Esophagus squamous epithelium (tissue), 5 donors: ENCODE results near the gene ZNF441. TPM values are rescaled to one million over a fixed set of nuclear protein-coding genes. Genes with fewer than 3 reads are reported as not detected.

Source experiments
- DNase-seq: peaks from one replicate; lab custom pipeline; 2025; lab: John Stamatoyannopoulos, UW
- H3K27ac ChIP-seq, 4 donors: fragments of 200-600 bp; sonication (generic); one replicate each; pipeline ENCODE4 v1.5.1; 2016 to 2019; ENCODE audit warnings: mild to moderate bottlenecking in 1 of 4
- H3K27me3 ChIP-seq, 4 donors: fragments of 200-600 bp; sonication (generic); 1 replicate in 3 of 4; 2 replicates in 1 of 4; pipeline versions ENCODE4 v1.5.1 to v1.6.0; 2017 to 2021; ENCODE audit warnings: antibody characterized with exemption in 1 of 4
- H3K36me3 ChIP-seq, 3 donors: fragments of 200-600 bp; sonication (generic); one replicate each; pipeline ENCODE4 v1.5.1; 2016 to 2019
- H3K4me1 ChIP-seq, 3 donors: fragments of 200-600 bp; sonication (generic); one replicate each; pipeline ENCODE4 v1.5.1; 2017 to 2019
- H3K4me3 ChIP-seq, 4 donors: fragments of 200-600 bp; sonication (generic); 1 replicate in 3 of 4; 2 replicates in 1 of 4; pipeline ENCODE4 v1.5.1; 2016 to 2019; ENCODE audit warnings: mild to moderate bottlenecking in 2 of 4, moderate library complexity in 1 of 4
- H3K9me3 ChIP-seq, 3 donors: fragments of 200-600 bp; sonication (generic); one replicate each; pipeline ENCODE4 v1.5.1; 2016 to 2019
- CTCF ChIP-seq, 6 experiments: fragments of 450-650 bp in 4 of 6; fragments of 200-600 bp in 2 of 6; sonication (generic) in 2 of 6; IDR thresholded peaks; one replicate each; pipeline ENCODE4 v1.5.1; 2016 to 2019; ENCODE audit warnings: antibody characterized with exemption in 6 of 6, mild to moderate bottlenecking in 4 of 6, moderate library complexity in 4 of 6
- POLR2A ChIP-seq, 4 donors: fragments of 450-650 bp; IDR thresholded peaks; one replicate each; pipeline ENCODE4 v1.6.1; 2017; ENCODE audit warnings: antibody characterized with exemption in 4 of 4, mild to moderate bottlenecking in 4 of 4, moderate library complexity in 3 of 4
- WGBS, 2 donors: methylation state at CpG; one replicate each; pipeline ENCODE4 v1.1.5; 2018; 5-methylcytosine and 5-hydroxymethylcytosine counted together
- intact Hi-C: fragments of 100-400 bp; cut with DNase I; formaldehyde crosslinking; loops from one replicate; pipeline ENCODE4 v1.15.0; 2022
- total RNA-seq, 4 donors: library from RNA; depleted of rRNA; stranded (reverse); fragments of >200 nt; gene quantifications; one replicate each; pipeline ENCODE4 v1.1.0, GENCODE V29; 2016
- donor health status: DM: yes; HTN: yes; CAD: no.

Gene ZNF441
- total RNA-seq, 4 donors from 2014 or later, result 1.0 to 5.7 (median 2.4) TPM

- intact Hi-C loops, result no loop called here
- Histone ChIP-seq H3K27ac (no peak overlapping the region), H3K9me3 (peaks cover 0 to 44% (median 5%) of the 10 kb centered on the region in 3 donors), H3K27me3 (no peaks in the 10 kb centered on the region), H3K4me3 (no peak overlapping the region), H3K36me3 (no peaks in the 10 kb centered on the region), H3K4me1 (no peaks in the 10 kb centered on the region)
- 61 to 63% methylated on average over 1 of the region's 1 CpG for WGBS, 2 donors
- no peak for TF ChIP-seq CTCF (IDR thresholded peaks at IDR 0.05)
- TF ChIP-seq POLR2A (IDR thresholded peaks at IDR 0.05), result no peak
- DNase-seq, result no peak
Measured at GRCh38 chr19:11747277-11747676, 19.5 kb upstream of the ZNF441 start.

GRCh38 chr19:11749751-11750150 lies 17.0 kb upstream of the ZNF441 start:
- TF ChIP-seq POLR2A (IDR thresholded peaks at IDR 0.05) (no peak), CTCF (IDR thresholded peaks at IDR 0.05) (no peak)
- H3K27ac ChIP-seq, result no peak overlapping the region
- peaks cover 0 to 46% (median 5%) of the 10 kb centered on the region in 3 donors for H3K9me3 ChIP-seq
- peaks cover 0 to under 1% (median 0%) of the 10 kb centered on the region in 4 donors for H3K27me3 ChIP-seq
- no peak overlapping the region for H3K4me3 ChIP-seq
- intact Hi-C loops, result no loop called here
- 47 to 60% methylated on average over 2 of the region's 2 CpGs for WGBS, 2 donors
- no peak for DNase-seq
- H3K4me1 ChIP-seq, result no peaks in the 10 kb centered on the region
- no peaks in the 10 kb centered on the region for H3K36me3 ChIP-seq

- Histone ChIP-seq H3K4me3 (no peak overlapping the region), H3K36me3 (no peaks in the 10 kb centered on the region), H3K9me3 (peaks cover 0 to 48% (median 12%) of the 10 kb centered on the region in 3 donors), H3K4me1 (no peaks in the 10 kb centered on the region), H3K27ac (no peak overlapping the region), H3K27me3 (peaks cover 0 to 4% (median 0%) of the 10 kb centered on the region in 4 donors)
- DNase-seq, result no peak
- intact Hi-C loops, result no loop called here
- TF ChIP-seq CTCF (IDR thresholded peaks at IDR 0.05) (no peak), POLR2A (IDR thresholded peaks at IDR 0.05) (no peak)
- 81 to 89% methylated on average over 2 of the region's 2 CpGs for WGBS, 2 donors
Measured at GRCh38 chr19:11752244-11752736, 14.5 kb upstream of the ZNF441 start.

- no peak for DNase-seq
- Histone ChIP-seq H3K36me3 (no peaks in the 10 kb centered on the region), H3K4me3 (no peak overlapping the region), H3K27me3 (peaks cover 0 to 4% (median 0%) of the 10 kb centered on the region in 4 donors), H3K4me1 (no peaks in the 10 kb centered on the region), H3K9me3 (peaks cover 0 to 33% (median 9%) of the 10 kb centered on the region in 3 donors), H3K27ac (no peak overlapping the region)
- no peak for TF ChIP-seq POLR2A (IDR thresholded peaks at IDR 0.05)
- TF ChIP-seq CTCF (IDR thresholded peaks at IDR 0.05), result no peak
- intact Hi-C loops, result no loop called here
- WGBS, 2 donors, result 72 to 79% methylated on average over 4 of the region's 4 CpGs
Measured at GRCh38 chr19:11754663-11755062, 12.1 kb upstream of the ZNF441 start.

GRCh38 chr19:11756965-11757364 lies 9.8 kb upstream of the ZNF441 start:
- DNase-seq, result no peak
- 77 to 86% methylated on average over 1 of the region's 1 CpG for WGBS, 2 donors
- Histone ChIP-seq H3K4me3 (no peak overlapping the region), H3K27ac (no peak overlapping the region), H3K27me3 (peaks cover 0 to 4% (median 0%) of the 10 kb centered on the region in 4 donors), H3K36me3 (no peaks in the 10 kb centered on the region), H3K4me1 (no peaks in the 10 kb centered on the region), H3K9me3 (peaks cover 0 to 25% (median 7%) of the 10 kb centered on the region in 3 donors)
- TF ChIP-seq CTCF (IDR thresholded peaks at IDR 0.05) (no peak), POLR2A (IDR thresholded peaks at IDR 0.05) (no peak)
- intact Hi-C loops, result no loop called here
